HFF-Myc (cell line): ENCODE data around the gene TMEM163.

Source experiments
- DNase-seq: peaks from one replicate; pipeline ENCODE4 v3.0.0-alpha.2; 2011; ENCODE audit warnings: low read depth; ENCODE audit errors: extremely low read depth
- H3K4me3 ChIP-seq: replicated peaks from 2 replicates; pipeline ENCODE4 v1.5.1; 2011; ENCODE audit warnings: low read depth, mild to moderate bottlenecking, control low read depth, low read length
- CTCF ChIP-seq: IDR thresholded peaks from 2 replicates; pipeline ENCODE4 v1.5.1; 2012; ENCODE audit warnings: mild to moderate bottlenecking, low read depth, low read length, control low read depth; ENCODE audit errors: missing control alignments

The TMEM163 gene

GRCh38 chr2:134466141-134466540, 252.7 kb downstream of the TMEM163 start:
- H3K4me3 ChIP-seq: no peak overlapping the region
- peak; percentile 7 for DNase-seq
- TF ChIP-seq CTCF: no peak

GRCh38 chr2:134465228-134466105, 253.3 kb downstream of the TMEM163 start:
- no peak for DNase-seq
- TF ChIP-seq CTCF: no peak
- H3K4me3 ChIP-seq: no peak overlapping the region

- DNase-seq: no peak
- TF ChIP-seq CTCF: no peak
- H3K4me3 ChIP-seq: no peak overlapping the region
Measured at GRCh38 chr2:134463699-134464022, 255.1 kb downstream of the TMEM163 start.

GRCh38 chr2:134462791-134463698, 255.8 kb downstream of the TMEM163 start:
- TF ChIP-seq CTCF: no peak
- DNase-seq: no peak
- no peak overlapping the region for H3K4me3 ChIP-seq

- TF ChIP-seq CTCF: no peak
Measured at GRCh38 chr2:134462275-134462674, 256.5 kb downstream of the TMEM163 start.

GRCh38 chr2:134461511-134461910, 257.3 kb downstream of the TMEM163 start:
- no peak for TF ChIP-seq CTCF
- no peak overlapping the region for H3K4me3 ChIP-seq
- peak; percentile 17 for DNase-seq

More at GRCh38 chr2:134462275-134462674, 256.5 kb downstream of the TMEM163 start:
- no peak overlapping the region for H3K4me3 ChIP-seq
- DNase-seq: no peak
